Stimulated activated CD4-positive, alpha-beta T cell treated with anti-CD3 and anti-CD28 coated beads, Interleukin-12 subunit alpha, Interleukin-12 subunit beta, amount 100 ng/mL, for 24 hours (primary cell): ENCODE measurements around the gene RECK.
"Not testable (repeated sequence)": the region's sequence is repeated elsewhere in the genome, so short reads cannot be mapped to it uniquely, and the experiment has no call there.

Source experiments
- DNase-seq, 2 experiments: peaks; one replicate each; pipeline ENCODE4 v3.0.0-alpha.2; 2020; ENCODE audit warnings: low read depth in 2 of 2

The RECK gene

DNA sequence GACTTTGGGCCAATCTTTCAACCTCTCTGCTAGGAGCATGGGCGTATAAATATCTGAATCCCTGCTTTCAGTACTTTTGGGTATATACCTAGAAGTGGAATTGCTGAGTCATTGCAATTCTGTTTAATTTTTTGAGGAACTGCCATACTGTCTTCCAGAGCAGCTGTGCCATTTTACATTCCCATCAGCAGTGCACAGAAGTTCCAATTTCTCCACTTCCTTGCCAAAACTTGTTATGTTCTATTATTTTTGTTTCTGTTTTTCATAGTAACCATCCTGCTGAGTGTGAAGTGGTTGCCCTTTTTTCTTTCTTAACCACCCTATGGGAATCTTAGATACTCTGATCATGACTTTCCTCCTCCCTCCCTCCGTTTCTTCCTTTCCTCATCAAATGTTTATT lies 121.4 kb downstream of the RECK start:
- no peak for DNase-seq

DNA sequence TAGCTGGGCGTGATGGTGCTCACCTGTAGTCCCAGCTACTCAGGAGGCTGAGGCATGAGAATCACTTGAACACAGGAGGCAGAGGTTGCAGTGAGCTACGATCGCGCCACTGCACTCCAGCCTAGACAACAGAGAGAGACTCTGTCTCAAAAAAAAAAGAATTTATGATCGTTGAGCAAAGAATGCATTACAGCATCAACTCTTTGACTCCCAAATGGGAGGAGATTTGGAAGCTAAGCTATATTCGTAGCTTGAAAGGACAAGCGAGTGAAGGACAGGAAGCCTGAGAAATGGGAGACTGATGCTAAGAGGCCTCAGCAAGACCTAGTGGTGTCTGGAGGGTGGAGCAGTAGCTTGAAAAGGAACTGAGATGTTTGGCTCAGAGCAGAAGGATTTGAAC lies 122.2 kb downstream of the RECK start:
- no peak for DNase-seq

- DNase-seq, result not testable (repeated sequence)
Observed at GRCh38 chr9:36159509-36159908, 122.8 kb downstream of the RECK start.

GRCh38 chr9:36160126-36160525 lies 123.4 kb downstream of the RECK start:
- DNase-seq, result not testable (repeated sequence)

DNA sequence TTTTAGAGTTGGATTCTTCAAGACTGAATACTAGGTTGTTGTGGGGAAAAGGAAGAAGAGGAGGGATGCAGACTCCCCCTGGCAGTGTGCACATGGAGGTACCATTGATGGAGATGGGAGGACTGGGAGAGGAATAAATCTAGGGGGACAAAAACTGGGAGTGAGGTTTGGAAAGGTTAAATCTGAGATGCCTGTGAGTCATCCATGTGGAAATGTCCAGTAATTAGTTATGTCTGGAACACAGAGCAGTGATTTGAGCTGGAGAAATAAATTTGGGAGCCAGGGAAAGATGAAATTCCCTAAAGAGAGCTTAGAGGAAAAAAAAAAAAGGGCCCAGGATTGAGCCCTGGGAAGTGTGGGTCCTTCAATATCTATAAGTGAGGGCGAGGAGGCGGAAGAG lies 124.5 kb downstream of the RECK start:
- no peak for DNase-seq

DNA sequence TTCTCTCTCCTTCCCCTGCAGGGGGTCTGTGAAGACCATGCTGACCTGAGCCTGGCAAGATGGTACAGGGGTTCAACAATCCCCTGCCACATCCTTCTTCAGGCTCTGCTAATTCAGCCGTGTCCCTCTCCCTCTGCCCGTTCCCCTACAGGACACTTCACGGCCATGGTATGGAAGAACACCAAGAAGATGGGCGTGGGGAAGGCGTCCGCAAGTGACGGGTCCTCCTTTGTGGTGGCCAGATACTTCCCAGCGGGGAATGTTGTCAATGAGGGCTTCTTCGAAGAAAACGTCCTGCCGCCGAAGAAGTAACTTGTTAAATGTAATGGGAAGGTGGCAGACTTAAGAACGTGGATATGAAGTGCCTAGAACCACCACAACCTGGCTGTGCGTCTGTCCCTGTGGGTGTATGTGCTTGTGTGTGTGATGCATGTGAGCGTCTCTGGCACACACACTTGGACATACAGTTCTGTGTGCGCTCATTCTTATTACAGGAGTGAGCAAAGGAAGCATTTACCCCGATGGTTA lies 125.6 kb downstream of the RECK start:
- no peak for DNase-seq

GRCh38 chr9:36163049-36163785 lies 126.5 kb downstream of the RECK start:
- DNase-seq, result no peak

GRCh38 chr9:36163786-36164170 lies 127.1 kb downstream of the RECK start:
- DNase-seq, result no peak

DNA sequence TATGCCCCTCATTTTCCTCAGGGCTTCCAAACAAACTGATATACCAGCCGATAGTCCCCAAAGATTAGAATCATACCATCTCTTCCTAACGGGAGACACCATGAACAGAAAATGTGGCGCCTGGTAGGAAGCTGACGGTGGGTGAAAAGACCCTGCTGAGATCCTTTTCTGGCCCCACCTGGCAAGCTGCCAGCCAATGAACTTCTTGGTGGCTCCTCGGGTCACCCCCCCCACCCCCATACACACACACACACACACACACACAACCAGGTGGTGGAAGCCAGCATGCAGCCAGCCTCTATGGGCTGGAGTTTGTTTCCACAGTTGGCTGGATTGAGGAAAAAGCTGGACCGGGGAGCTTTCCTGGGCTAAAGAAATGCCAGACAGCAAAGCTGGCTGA lies 127.7 kb downstream of the RECK start:
- no peak for DNase-seq

GRCh38 chr9:36164989-36165388 lies 128.3 kb downstream of the RECK start:
- no peak for DNase-seq

GRCh38 chr9:36165826-36166167 lies 129.1 kb downstream of the RECK start:
- DNase-seq, result no peak

- peak; percentile 61 to 80 for DNase-seq
Observed at GRCh38 chr9:36166168-36166927, 129.6 kb downstream of the RECK start.

DNA sequence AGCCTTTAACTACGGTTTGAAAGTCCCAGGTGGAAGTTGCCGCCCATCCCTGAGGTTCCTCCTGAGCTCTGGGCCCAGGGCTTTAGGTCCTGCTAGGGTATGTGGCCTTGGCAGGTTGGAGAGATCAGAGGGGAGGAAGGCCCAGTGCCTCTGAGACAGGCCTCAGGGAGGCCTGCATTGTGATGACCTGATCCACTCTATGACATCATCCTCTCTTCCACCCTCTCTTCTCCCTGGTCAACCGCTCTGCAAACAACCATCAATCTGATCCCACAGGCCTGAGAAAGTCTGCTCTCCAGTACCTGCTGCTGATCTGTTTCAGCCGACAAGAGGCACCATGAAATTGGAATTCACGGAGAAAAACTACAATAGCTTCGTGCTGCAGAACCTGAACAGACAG lies 132.5 kb downstream of the RECK start, which contains the start of gene CCIN:
TSS of gene CCIN (plus strand) at position 223 of the 400 bp plus-strand sequence. CDS start at position 338, 115 bp downstream.
- no peak for DNase-seq

GRCh38 chr9:36169708-36170107 lies 133.0 kb downstream of the RECK start:
- DNase-seq, result no peak

- no peak for DNase-seq
Observed at GRCh38 chr9:36170531-36170930, 133.8 kb downstream of the RECK start.

DNA sequence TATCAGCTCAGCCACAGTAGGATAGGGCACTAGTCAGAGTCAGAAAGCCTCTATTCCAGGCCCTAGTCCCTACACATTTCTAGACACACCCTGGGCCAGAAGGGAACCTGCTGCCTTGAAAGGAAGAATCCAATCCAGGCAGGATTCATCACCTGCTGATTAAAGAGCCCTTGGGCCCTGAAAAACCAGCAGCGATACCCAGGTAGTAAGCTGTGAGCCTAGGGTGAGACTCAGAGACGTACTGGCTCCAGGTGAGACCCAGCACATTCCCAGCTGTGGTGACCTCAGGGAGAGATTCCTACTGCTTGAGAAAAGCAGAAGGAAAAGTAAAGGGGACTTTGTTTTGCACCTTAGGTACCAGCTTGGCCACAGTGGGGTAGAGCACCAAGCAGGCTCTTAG lies 137.1 kb downstream of the RECK start:
- no peak for DNase-seq
